NB4 (cell line): Measurements from ENCODE around the gene FAM222A.

Source experiments
- POLR2A ChIP-seq: IDR thresholded peaks from 2 replicates; pipeline ENCODE4 v1.6.1; 2011; ENCODE audit warnings: mild to moderate bottlenecking; ENCODE audit not compliant: insufficient read length; ENCODE audit errors: extremely low read depth
- TF ChIP-seq, protein P1 (sequence below): IDR thresholded peaks from one replicate; pipeline ENCODE4 v1.5.1; 2012; ENCODE audit warnings: low read depth, low read length

- TF ChIP-seq, protein P1, sequence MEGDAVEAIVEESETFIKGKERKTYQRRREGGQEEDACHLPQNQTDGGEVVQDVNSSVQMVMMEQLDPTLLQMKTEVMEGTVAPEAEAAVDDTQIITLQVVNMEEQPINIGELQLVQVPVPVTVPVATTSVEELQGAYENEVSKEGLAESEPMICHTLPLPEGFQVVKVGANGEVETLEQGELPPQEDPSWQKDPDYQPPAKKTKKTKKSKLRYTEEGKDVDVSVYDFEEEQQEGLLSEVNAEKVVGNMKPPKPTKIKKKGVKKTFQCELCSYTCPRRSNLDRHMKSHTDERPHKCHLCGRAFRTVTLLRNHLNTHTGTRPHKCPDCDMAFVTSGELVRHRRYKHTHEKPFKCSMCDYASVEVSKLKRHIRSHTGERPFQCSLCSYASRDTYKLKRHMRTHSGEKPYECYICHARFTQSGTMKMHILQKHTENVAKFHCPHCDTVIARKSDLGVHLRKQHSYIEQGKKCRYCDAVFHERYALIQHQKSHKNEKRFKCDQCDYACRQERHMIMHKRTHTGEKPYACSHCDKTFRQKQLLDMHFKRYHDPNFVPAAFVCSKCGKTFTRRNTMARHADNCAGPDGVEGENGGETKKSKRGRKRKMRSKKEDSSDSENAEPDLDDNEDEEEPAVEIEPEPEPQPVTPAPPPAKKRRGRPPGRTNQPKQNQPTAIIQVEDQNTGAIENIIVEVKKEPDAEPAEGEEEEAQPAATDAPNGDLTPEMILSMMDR, result no peak
- no peak for TF ChIP-seq POLR2A
These were observed 101.0 kb downstream of the FAM222A start for GRCh38 chr12:109814600-109815150.
